ENCODE data around the gene TYK2. TPM values are rescaled to one million over a fixed set of nuclear protein-coding genes. Genes with fewer than 3 reads are reported as not detected.
A peak's percentile ranks its signal among the peaks of the same experiment; 100 is the strongest.

TYK2 gene
- total RNA-seq, 1 experiment from 2014 or later = 130 TPM

DNA sequence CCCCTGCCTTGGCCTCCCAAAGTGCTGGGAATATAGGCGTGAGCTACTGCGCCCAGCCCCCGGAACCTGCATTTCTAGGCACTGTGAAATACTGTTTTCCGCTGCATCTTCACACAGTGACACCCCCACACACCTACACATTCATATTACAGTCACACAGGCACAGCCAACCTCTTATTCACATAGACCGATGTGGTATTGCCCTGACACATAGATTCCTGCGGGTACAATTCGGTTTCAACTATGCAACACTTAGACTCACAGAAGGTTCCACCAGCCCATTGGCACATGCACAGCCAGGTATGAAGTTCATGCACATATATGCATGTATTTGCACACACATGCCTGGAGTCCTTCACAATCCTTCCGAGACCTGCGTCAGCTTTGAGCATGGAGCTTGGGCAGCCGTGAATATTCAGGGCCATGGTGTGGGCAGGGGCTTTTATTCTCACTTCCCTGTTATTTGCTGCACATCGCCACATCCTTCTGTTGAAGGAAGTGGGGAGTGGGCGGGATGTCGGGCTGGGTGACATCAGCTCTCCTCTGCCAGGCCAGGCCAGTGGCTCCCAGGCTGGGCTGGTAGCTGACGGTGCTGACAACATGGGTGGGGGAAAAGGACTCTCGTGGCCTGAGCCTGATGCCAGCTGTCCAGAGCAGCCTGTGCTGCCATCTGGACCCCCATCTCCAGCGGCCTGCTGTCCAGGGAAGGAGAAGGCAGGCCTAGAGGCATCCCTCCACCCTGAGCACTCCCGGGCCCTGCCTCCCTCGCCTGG is 28.3 kb upstream of the TYK2 start:
- CTCF ChIA-PET = no interaction called here
- intact Hi-C loops (cut with micrococcal nuclease; ENCODE audit: unreplicated experiment) = no loop called here
- TF ChIP-seq, protein P1, sequence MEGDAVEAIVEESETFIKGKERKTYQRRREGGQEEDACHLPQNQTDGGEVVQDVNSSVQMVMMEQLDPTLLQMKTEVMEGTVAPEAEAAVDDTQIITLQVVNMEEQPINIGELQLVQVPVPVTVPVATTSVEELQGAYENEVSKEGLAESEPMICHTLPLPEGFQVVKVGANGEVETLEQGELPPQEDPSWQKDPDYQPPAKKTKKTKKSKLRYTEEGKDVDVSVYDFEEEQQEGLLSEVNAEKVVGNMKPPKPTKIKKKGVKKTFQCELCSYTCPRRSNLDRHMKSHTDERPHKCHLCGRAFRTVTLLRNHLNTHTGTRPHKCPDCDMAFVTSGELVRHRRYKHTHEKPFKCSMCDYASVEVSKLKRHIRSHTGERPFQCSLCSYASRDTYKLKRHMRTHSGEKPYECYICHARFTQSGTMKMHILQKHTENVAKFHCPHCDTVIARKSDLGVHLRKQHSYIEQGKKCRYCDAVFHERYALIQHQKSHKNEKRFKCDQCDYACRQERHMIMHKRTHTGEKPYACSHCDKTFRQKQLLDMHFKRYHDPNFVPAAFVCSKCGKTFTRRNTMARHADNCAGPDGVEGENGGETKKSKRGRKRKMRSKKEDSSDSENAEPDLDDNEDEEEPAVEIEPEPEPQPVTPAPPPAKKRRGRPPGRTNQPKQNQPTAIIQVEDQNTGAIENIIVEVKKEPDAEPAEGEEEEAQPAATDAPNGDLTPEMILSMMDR (IDR thresholded peaks at IDR 0.05; ENCODE audit: unreplicated experiment) = no peak
- H3K27me3 Mint-ChIP-seq (ENCODE audit: unreplicated experiment) = peaks cover 45% of the 10 kb centered on the region
- H3K27ac Mint-ChIP-seq (ENCODE audit: unreplicated experiment) = no peak overlapping the region
- no TSS peak for BruUV-seq (replicated peaks)
- DNase-seq = no peak
- no peaks in the 10 kb centered on the region for H3K4me1 Mint-ChIP-seq (ENCODE audit: low read depth, unreplicated experiment)
- peaks cover 13% of the 10 kb centered on the region for H3K36me3 Mint-ChIP-seq (ENCODE audit: insufficient read depth, unreplicated experiment)
- H3K4me3 Mint-ChIP-seq (ENCODE audit: low read depth, unreplicated experiment) = no peak overlapping the region
- H3K9me3 Mint-ChIP-seq (ENCODE audit: low read depth, unreplicated experiment) = no peaks in the 10 kb centered on the region

DNA sequence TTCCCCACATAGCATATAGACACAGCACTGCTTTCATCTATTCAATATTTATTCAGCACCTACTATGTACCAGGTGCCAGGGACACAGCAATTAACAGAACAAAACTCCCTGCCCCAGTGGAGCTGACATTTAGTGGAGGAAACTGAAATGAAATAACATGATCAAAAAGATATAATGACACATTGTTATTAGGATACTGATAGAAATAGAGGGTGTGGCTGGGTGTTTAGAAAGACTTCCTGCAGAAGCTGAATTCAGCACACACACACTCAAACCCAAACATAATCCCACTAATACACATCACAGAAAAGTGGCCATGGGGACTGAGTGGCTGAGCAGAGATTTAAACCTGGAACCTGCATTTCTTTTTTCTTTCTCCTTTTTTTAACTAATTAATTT is 26.7 kb upstream of the TYK2 start:
- BruUV-seq (replicated peaks) = no TSS peak
- Mint-ChIP-seq H3K27ac (ENCODE audit: unreplicated experiment) (no peak overlapping the region), H3K27me3 (ENCODE audit: unreplicated experiment) (peaks cover 45% of the 10 kb centered on the region), H3K4me3 (ENCODE audit: low read depth, unreplicated experiment) (no peak overlapping the region), H3K9me3 (ENCODE audit: low read depth, unreplicated experiment) (no peaks in the 10 kb centered on the region), H3K4me1 (ENCODE audit: low read depth, unreplicated experiment) (no peaks in the 10 kb centered on the region), H3K36me3 (ENCODE audit: insufficient read depth, unreplicated experiment) (peaks cover 29% of the 10 kb centered on the region)
- DNase-seq = no peak
- intact Hi-C loops (cut with micrococcal nuclease; ENCODE audit: unreplicated experiment) = no loop called here
- CTCF ChIA-PET = interaction anchor here (0.6 kb wide), 1 partner anchor 141 kb away, joined by 3 read pairs; no protein-coding TSS in a partner anchor
- TF ChIP-seq, protein P1 (IDR thresholded peaks at IDR 0.05; ENCODE audit: unreplicated experiment) = no peak

DNA sequence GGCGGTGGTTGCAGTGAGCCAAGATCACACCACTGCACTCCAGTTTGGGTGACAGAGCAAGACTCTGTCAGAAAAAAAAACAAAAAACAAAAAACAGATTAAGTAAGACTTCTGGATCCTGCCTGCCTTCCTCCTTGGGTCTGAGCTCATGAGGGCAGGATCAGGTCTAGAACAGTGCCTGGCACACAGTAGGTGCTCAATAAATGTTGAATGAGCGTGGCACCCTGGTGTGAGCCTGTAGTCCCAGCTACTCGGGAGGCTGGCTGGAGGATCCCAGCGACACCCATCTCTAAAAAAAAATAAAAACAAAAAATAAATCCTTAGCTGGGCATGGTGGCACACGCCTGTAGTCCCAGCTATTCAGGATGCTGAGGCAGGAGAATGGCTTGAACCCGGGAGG is 25.8 kb upstream of the TYK2 start:
- Mint-ChIP-seq H3K27ac (ENCODE audit: unreplicated experiment) (no peak overlapping the region), H3K27me3 (ENCODE audit: unreplicated experiment) (peaks cover 45% of the 10 kb centered on the region), H3K9me3 (ENCODE audit: low read depth, unreplicated experiment) (no peaks in the 10 kb centered on the region), H3K4me1 (ENCODE audit: low read depth, unreplicated experiment) (no peaks in the 10 kb centered on the region), H3K36me3 (ENCODE audit: insufficient read depth, unreplicated experiment) (peaks cover 36% of the 10 kb centered on the region), H3K4me3 (ENCODE audit: low read depth, unreplicated experiment) (no peak overlapping the region)
- BruUV-seq (replicated peaks) = no TSS peak
- no peak for DNase-seq
- TF ChIP-seq, protein P1 (IDR thresholded peaks at IDR 0.05; ENCODE audit: unreplicated experiment) = no peak
- CTCF ChIA-PET = no interaction called here
- intact Hi-C loops (cut with micrococcal nuclease; ENCODE audit: unreplicated experiment) = no loop called here

DNA sequence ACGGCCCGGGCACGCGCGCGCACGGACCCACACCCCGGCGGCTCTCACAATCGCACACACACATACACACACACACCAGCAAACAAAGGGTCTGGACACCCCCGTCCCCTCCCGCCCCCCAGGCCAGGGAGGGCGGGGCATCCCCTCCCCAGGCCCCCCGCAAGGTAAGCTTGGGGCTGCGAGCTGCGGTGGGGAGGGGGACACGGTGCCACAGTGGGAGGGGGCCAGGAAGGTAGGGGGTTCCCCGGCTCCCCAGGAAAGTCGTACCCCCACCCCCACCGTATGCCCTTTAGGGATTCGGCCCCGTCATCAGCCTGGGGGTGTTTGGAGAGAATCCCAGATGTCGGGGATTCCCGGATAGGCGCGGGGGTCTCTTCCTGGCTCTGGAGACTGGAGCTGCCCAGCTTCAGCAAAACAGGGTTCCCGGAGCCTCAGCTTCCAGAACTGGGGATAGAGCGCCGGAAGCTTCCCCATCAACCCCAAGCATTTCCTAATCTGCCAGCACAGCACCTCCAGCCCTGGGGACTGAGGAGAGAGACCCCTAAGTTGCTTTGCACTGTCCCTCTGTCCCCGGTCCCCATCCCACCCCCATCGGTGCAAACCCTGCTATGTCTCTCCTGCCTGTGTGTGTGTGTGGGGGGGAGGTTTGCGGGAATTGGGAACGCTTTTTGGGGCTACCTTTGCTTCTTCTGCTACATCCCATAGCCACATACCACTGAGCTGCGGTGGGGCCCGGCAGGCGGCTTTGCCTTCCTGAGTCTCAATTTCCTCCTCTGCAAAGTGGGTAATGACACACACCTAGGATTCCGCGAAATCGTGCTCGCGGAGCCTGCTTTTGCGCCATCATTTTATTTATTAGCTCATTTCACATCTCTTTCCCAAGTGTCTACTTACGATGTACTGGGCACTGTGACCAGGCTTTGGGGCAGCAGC is 24.8 kb upstream of the TYK2 start:
- Mint-ChIP-seq H3K36me3 (ENCODE audit: insufficient read depth, unreplicated experiment) (peaks cover 43% of the 10 kb centered on the region), H3K27ac (ENCODE audit: unreplicated experiment) (no peak overlapping the region), H3K27me3 (ENCODE audit: unreplicated experiment) (peaks cover 45% of the 10 kb centered on the region), H3K4me3 (ENCODE audit: low read depth, unreplicated experiment) (peak overlapping the region; percentile 87), H3K4me1 (ENCODE audit: low read depth, unreplicated experiment) (no peaks in the 10 kb centered on the region), H3K9me3 (ENCODE audit: low read depth, unreplicated experiment) (no peaks in the 10 kb centered on the region)
- CTCF ChIA-PET = interaction anchor here (0.6 to 0.7 kb wide), 2 partner anchors 13 to 132 kb away, joined by 3 to 5 read pairs; no protein-coding TSS in a partner anchor
- no TSS peak for BruUV-seq (replicated peaks)
- TF ChIP-seq, protein P1 (IDR thresholded peaks at IDR 0.05; ENCODE audit: unreplicated experiment) = no peak
- DNase-seq = no peak
- intact Hi-C loops (cut with micrococcal nuclease; ENCODE audit: unreplicated experiment) = loop anchor here (2.0 kb wide), 1 partner anchor 74 kb away; no protein-coding TSS in a partner anchor
